ENCODE data around the gene ZNF76. TPM values are rescaled to one million over a fixed set of nuclear protein-coding genes. Genes with fewer than 3 reads are reported as not detected.

Gene ZNF76
- total and polyA plus RNA-seq, 2 of the 8 experiments (the other 6 are each of a cell fraction or from before 2014, with no cell fraction given): 17.9 to 23.9 TPM

- TF ChIP-seq CBX5 (IDR thresholded peaks at IDR 0.05; ENCODE audit: low read depth, low read length) (no peak), SIN3A (conservative IDR thresholded peaks at IDR 0.05 in 1 of 2, IDR thresholded peaks at IDR 0.05 in 1 of 2; ENCODE audit: low read depth in 1 of 2, low read length in 2 of 2) (no peak), BRCA1 (IDR thresholded peaks at IDR 0.05; ENCODE audit: low read depth, low read length) (no peak), MAX (IDR thresholded peaks at IDR 0.05) (no peak), ATF3 (IDR thresholded peaks at IDR 0.05; ENCODE audit: insufficient read depth, low read depth, low read length) (no peak), TAF7 (optimal IDR thresholded peaks at IDR 0.05; ENCODE audit: borderline replicate concordance, low read depth, low read length) (no peak), USF2 (IDR thresholded peaks at IDR 0.05; ENCODE audit: low read length) (no peak), SP4 (IDR thresholded peaks at IDR 0.05; ENCODE audit: low read length) (no peak), HDAC2 (IDR thresholded peaks at IDR 0.05; ENCODE audit: borderline replicate concordance in 1 of 2, low read depth in 2 of 2, low read length in 2 of 2) (no peak), TEAD4 (IDR thresholded peaks at IDR 0.05; ENCODE audit: low read depth, low read length) (no peak), BCL11A (IDR thresholded peaks at IDR 0.05; ENCODE audit: low read depth in 2 of 2, low read length in 2 of 2) (no peak)
Measured at GRCh38 chr6:35216851-35217811, 42.4 kb upstream of the ZNF76 start (continued).
